GM18519 (cell line): Measurements from ENCODE around the gene TNPO1.
"Not testable (repeated sequence)": the region's sequence is repeated elsewhere in the genome, so short reads cannot be mapped to it uniquely, and the experiment has no call there.

Source experiments
- ATAC-seq: cut with Tn5 transposase; IDR thresholded peaks from one replicate; pipeline ENCODE4 v1.9.1; 2021; ENCODE audit warnings: mild to moderate bottlenecking, moderate library complexity; ENCODE audit not compliant: unreplicated experiment, low FRiP score

Gene TNPO1

GRCh38 chr5:72816284-72817075, at the start of gene TNPO1:
Gene TNPO1, plus strand, starts transcription at chr5:72816661. Its CDS starts 77 bp downstream, at chr5:72816738.
- peak; percentile 65 for ATAC-seq

- ATAC-seq: no peak
These were observed 49.0 kb upstream of the TNPO1 start for GRCh38 chr5:72767289-72768010.

- no peak for ATAC-seq
These were observed 46.2 kb upstream of the TNPO1 start for GRCh38 chr5:72770266-72770665.

DNA sequence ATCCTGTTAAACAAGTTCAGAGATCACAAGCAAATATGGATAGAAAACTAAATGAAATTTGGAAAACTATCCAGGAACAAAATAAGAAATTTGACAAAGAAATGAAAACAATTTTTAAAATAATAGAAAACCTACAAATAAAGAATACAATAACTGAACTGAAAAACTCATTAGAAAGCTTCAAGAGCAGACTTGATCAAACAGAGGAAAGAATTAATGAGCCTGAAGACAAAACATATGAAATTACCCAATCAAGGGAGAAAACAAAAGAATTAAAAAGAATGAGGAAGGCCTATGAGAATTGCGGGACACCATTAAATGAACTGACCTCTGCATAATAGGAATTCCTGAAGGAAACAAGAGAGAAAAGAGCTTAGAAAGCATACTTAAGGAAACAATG, 39.8 kb upstream of the TNPO1 start:
- no peak for ATAC-seq

DNA sequence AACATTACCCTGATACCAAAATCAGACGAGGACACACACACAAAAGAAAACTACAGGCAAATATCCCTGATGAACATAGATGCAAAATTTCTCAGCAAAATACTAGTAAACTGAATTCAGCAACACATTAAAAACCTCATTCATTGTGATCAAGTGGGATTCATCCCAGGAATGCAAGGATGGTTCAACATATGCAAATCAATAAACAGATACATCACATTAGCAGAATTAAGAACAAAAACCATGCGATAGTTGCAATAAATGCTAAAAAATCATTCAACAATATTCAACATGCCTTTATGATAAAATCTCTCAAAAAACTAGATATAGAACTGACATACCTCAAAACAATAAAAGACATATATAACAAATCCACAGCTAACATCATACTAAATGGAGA, 36.9 kb upstream of the TNPO1 start:
- no peak for ATAC-seq

GRCh38 chr5:72783354-72783753, 33.1 kb upstream of the TNPO1 start:
- no peak for ATAC-seq

DNA sequence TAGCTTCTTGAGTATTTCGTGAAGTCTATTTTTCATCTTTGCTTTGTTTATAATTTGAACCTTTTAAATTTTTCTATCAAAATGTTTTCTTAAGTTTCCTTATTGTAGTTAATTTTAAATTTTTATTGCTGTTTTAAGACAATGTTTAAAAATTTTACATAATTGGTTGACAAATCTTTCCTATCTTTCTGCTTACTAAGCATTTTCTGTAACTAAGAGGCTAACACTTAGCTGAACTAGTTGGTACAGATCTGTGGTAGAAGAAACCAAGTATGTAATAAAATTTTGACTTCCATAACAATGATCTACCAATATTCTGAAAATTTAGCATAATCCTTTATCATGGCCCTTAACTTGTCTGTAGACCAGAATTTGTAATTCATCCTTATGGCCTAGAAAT, 32.3 kb upstream of the TNPO1 start:
- no peak for ATAC-seq

- no peak for ATAC-seq
These were observed 30.7 kb upstream of the TNPO1 start for GRCh38 chr5:72785801-72786200.

DNA sequence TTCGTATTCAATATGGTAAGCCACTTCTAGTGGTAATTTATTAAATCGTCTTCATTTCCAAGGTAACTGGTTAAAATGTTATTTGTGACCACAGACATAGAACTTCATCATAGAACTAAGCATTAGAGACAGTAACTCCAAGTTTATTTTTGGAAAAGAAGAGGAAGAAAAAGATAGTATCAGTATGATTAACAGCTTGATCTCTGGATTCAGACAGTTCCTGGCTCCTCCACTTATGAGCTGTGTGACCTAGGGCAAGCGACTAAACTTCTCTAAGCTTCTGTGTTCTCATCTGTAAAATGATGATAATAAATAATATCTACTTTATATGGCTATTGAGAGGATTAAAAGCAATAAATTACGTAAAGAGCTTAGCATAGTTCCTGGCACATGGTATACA, 29.8 kb upstream of the TNPO1 start:
- ATAC-seq: no peak

DNA sequence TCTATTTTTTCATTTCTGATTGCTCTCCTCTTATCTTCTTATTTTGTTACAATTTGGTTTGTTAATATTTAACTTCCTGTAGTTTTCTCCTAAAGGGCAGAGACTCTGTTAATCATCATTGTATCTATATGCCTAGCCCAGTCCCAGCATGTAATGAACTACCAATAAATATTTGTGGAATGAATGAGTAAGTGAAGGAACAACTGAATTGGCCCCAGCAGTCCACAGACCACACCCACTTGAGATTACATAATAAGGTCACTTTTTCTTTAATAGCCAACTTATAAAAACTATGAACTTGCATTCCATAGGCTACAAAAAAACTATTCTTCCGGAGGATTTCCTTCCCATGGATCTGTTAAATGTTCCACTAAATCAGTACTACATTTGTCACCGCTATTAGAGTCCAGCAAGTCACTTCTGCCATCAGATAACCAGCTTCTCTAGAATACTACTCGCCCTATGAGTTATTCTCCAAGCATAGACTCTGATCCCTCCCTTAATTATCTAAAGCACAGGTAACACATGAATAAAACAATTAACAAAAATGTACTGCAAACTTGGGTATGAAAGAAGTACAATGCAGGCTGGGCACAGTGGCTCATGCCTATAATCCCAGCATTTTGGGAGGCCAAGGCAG, 27.5 kb upstream of the TNPO1 start:
- no peak for ATAC-seq

DNA sequence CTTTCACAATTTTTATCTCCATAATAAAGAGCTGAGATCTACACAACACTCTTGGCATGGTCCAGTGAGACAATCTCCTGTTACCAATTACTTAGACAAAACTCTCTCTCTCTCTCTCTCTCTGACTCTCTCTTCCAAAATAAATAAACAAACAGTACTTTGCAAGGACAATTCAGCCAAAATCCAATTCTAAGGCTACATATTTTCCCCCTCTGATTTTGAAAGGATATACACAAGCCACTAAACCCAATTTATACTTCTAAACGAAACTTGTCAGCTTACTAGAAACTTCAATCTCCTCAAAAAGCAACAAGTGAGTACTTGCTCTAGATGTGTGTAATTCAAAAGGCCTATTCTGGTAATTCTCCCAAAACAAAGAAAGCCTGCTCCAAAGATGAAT, 26.3 kb upstream of the TNPO1 start:
- no peak for ATAC-seq

DNA sequence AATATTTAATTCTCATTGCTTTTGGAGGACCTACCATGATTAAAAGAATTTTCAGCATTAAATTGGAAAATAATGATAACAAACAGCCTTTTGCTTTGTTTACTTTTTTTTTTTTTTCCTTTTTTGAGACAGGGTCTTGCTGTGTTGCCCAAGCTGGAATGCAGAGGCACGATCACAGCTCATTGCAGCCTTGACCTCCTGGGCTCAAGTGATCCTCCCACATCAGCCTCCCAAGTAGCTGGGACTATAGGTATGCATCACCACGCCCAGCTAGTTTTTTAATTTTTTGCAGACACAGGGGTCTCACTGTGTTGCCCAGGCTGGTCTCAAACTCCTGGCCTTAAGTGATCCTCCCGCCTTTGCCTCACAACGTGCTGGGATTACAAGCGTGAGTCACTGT, 23.8 kb upstream of the TNPO1 start:
- ATAC-seq: not testable (repeated sequence)

GRCh38 chr5:72796001-72796400, 20.5 kb upstream of the TNPO1 start:
- ATAC-seq: no peak

DNA sequence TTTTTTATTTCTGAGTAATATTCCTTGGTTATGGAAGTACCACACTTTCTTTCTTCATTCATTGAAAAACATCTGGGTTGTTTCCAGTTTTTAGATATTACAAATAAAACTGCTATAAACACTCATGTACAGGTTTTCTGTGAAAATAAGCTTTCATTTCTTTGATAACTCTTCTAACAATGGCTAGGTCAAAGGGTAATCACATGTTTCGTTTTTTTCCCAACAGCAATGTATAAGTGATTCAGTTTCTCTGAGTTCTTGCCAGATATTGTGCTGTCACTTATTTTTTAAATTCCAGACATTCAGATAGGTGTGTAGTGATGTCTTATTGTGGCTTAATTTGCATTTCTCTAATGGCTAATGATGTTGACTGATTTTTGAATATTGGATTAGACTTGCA, 16.7 kb upstream of the TNPO1 start:
- ATAC-seq: no peak

- not testable (repeated sequence) for ATAC-seq
These were observed 7.8 kb upstream of the TNPO1 start for GRCh38 chr5:72808637-72809036.

GRCh38 chr5:72811849-72812248, 4.6 kb upstream of the TNPO1 start:
- ATAC-seq: no peak

DNA sequence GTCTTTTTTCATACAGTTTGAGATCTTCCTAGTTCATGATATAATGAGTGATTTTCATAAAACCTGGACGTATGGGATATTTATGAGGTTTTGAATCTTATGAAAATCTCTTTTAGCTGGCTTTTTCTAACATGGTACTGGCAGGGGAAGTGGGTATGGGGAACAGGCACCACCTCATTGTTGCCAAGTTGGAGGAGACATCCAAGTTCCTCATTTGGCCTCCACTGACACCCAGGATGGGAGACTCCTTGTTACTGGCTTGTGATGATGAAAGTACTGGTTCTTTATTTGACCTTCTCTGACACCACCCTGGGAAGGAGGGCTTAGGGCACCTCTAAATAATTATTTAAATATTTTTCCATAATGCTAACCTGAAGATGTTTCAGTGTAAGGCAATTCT, 4.0 kb upstream of the TNPO1 start:
- ATAC-seq: no peak

DNA sequence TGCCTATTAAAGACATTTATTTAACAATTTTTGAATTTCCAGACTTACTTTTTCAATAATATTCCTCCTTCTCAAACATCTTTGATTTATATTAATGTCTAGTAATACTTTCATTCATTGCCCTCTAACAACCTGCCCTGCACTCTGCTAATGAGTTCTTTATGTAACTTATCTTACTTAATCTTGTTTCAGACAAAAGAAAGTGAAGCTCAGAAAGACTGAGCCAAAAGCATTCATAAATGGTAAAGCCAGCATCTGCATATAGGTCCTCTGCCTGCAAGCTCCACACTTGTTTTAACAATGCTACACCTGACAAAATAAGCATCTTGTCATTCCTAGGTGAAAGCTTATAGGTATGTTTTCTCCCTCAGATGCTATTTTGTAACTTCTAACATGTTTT, 2.4 kb upstream of the TNPO1 start:
- no peak for ATAC-seq

DNA sequence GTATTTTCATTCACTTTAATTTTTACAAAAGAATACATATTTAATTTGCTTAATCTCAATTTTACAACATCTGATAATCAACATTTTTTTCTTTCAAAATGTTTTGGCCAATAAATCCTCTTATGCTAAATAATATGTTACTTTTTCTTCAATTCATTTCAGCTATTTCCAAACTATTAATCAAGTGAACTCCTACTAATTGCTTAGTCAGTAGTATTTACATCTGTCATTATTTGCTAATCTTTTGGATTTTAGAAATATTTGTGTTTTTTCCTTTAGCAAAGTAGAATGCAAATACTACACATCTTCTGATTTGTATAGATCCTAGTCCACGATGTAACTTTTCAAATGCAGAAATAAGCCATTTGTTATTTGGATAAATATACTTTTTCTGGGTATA, 1.6 kb upstream of the TNPO1 start:
- no peak for ATAC-seq

GRCh38 chr5:72815580-72816283, 729 bp upstream of the TNPO1 start:
- no peak for ATAC-seq

GRCh38 chr5:72817076-72817481, 618 bp downstream of the TNPO1 start:
- peak; percentile 29 for ATAC-seq
